GM12873 (cell line): Measurements from ENCODE around the gene PDGFB.

Source experiments
- TF ChIP-seq, protein P1 (sequence below): IDR thresholded peaks from 2 replicates; pipeline ENCODE4 v1.5.1; 2012; ENCODE audit warnings: low read depth, mild to moderate bottlenecking, moderate library complexity, low read length, control low read depth; ENCODE audit not compliant: insufficient read depth; ENCODE audit errors: missing control alignments

Gene PDGFB

DNA sequence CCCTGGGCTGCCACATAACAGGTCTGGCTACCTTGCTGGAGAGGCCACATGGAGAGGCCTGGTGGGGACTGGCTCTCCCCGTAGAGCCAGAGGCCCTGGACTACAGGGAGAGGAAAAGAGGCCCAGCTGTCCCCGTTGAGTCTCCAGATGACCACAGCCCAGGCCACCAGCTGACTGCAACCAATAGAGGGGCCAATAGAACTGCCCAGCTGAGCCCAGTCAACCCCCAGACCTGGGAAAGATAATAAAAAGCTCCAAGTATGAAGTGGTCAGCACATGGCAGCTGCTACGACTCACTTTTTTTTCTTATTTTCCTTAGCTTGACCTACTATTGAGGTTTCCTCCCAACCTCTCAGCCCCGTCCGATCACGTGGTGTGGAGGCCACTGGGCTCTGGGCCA, 18.4 kb downstream of the PDGFB start:
- TF ChIP-seq, protein P1, sequence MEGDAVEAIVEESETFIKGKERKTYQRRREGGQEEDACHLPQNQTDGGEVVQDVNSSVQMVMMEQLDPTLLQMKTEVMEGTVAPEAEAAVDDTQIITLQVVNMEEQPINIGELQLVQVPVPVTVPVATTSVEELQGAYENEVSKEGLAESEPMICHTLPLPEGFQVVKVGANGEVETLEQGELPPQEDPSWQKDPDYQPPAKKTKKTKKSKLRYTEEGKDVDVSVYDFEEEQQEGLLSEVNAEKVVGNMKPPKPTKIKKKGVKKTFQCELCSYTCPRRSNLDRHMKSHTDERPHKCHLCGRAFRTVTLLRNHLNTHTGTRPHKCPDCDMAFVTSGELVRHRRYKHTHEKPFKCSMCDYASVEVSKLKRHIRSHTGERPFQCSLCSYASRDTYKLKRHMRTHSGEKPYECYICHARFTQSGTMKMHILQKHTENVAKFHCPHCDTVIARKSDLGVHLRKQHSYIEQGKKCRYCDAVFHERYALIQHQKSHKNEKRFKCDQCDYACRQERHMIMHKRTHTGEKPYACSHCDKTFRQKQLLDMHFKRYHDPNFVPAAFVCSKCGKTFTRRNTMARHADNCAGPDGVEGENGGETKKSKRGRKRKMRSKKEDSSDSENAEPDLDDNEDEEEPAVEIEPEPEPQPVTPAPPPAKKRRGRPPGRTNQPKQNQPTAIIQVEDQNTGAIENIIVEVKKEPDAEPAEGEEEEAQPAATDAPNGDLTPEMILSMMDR: no peak

DNA sequence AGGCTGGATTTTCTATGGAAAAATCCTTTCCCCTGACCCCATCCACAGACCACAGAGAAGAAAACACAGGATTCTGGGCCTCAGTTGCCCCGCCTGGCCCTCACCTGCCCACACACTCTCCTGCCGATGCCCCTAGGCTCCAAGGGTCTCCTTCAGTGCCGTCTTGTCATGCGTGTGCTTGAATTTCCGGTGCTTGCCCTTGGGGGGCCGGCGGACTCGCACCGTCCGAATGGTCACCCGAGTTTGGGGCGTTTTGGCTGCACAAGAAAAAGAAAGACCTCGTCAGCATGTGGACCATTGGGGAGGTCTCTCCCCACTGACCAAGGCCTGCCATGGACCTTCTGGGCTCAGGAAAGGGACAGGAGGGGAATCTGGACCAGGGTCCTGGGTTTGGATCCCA, 19.2 kb downstream of the PDGFB start:
- TF ChIP-seq, protein P1: no peak

DNA sequence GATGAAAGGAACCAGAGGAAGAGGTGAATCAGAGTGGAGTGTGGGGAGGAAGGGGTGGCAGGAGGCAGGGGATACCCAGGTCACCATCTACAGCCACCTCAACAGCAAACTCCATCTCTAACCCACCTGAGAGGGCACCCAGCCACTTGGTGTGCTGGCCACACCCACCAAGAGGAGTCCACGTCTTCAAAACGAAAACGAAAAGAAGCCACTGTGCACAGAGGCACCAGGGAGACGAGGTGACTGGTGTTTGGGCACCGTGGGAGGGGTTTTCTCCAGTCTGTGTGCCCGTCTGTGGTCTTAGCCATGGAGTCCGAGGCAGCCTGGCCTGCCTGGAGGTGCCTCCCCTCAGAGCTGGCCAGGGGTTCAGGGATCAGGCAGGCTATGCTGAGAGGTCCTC, 20.2 kb downstream of the PDGFB start:
- TF ChIP-seq, protein P1: no peak

DNA sequence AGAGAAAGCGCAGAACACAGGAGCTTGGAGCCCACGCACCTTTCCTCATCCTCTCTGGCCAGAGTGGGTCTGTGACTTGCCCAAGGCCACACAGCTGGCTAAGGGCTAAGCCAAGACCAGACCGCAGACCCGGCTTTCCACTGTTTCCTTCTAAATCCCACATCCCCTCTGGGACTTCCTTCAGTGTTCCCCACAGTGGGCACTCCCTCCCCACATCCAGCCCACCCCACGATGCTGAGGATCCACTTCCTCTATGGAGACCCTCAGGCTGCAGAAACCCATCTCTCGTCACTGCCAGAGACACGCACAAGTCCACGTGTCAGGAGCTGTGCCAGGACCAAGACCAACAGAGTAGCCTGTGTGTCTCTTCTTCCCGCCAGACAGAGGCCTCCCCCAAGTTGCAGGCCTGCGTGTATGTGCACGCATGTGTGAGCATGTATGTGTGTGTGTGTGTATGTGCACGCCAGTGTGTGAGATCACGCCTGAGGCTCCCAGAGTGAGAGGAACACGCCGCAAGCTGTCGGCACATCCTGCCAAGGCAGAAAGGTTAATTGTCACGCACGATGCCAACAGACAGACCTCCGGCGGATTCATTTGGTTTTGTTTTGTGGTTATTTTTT, 21.6 kb downstream of the PDGFB start:
- TF ChIP-seq, protein P1: no peak

DNA sequence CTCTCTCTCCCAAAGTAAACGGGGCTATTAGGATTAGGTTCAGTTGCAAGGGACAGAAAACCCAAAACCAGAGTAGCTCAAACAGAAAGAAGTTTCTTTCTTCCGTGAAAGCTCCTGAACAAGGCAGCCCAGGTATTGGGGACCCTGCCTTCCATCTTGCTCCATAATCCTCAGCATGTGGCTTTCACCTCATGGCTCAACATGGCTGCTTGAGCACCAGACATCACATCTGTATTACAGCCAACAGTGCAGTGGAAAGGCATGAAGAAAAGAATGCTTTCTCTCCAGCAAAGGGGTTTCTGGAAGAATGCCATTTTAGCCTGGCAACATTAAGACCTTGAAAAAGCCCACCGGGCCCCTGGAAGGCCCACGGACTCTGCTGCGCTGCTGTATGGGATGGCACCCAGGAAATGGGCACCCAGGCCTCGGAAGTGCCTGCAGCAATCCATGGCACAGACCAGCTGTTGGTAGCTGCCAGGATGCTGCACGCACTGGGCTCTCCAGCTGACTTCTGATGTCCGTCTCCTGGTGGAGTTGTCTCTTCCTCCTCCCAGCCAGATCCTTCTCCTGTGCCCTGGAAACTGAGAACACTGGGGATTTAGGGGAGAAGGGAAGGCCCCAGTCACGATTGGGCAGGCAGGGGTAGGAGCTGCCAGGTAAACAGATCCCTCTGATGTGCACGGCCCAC, 22.6 kb downstream of the PDGFB start:
- TF ChIP-seq, protein P1: no peak

DNA sequence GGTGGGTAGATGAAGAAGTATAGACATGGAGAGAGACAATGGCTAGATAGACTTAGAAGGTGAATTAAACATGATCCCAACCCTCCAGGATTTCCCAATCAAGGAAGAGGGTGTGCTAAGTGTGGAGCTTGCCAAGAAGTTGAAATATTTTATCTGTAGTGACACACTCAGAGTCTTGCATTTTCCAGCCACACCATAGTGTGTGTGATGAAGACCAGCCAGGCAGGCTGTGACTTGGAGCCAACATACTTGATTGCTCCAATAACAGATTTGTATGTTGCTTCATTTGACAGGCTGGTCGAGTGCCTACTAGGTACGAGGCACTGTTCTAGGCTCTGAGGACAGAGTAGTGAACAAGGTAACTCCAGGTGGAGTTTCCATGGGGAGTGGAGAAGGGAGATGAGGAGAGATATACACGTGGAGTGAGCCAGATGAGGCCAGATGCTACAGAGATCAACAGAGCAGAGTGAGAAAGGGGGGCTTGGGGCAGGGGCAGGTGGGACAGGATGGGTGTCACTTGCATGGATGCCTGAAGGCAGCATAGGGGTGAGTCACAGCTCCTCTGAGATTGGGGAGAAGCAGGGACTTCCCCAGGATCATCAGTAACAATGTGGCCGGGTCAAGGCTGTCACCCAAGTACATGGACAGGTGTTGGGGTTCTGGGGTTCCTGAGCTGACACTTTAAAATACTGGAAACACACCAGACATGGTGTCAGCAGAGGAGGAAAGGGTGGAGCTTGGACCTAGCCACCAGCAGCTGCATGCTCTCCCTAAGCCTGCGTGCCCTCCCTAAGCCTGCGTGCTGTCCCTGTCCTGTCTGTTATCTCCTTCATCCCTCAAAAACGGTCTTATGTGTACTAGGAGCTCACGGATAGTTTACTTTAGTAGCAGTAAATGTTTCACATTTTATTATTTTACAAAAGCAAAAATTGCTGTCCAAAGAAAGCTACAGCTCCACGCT, 23.6 kb downstream of the PDGFB start:
- TF ChIP-seq, protein P1: no peak

DNA sequence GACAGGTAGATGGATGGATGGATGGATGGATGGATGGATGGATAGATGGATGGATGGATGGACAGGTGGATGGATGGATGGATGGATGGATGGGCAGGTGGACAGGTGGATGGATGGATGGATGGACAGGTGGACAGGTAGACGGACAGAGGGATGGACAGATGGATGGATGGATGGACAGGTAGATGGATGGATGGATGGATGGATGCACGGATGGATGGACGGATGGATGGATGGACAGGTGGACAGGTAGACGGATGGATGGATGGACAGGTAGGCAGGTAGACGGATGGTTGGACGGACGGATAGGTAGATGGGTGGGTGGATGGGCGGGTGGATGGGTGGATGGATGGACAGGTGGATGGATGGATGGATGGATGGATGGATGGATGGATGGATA, 24.3 kb downstream of the PDGFB start:
- TF ChIP-seq, protein P1: no peak
